Adrenal gland (tissue), 12 donors: ENCODE results near the gene ABCG1. TPM values are rescaled to one million over a fixed set of nuclear protein-coding genes. Genes with fewer than 3 reads are reported as not detected.
A peak's percentile ranks its signal among the peaks of the same experiment; 100 is the strongest.

ENCODE experiments used
- DNase-seq, 7 donors: peaks; one replicate each; pipeline ENCODE4 v3.0.0-alpha.2; 2019 to 2020
- H3K27ac ChIP-seq, 5 donors: fragments of 200-600 bp; sonication (generic) in 4 of 5; 1 replicate in 3 of 5; 2 replicates in 2 of 5; pipeline versions ENCODE4 v1.5.1 to v1.8.0; 2016 to 2020; ENCODE audit warnings: mild to moderate bottlenecking in 1 of 5
- H3K27me3 ChIP-seq: fragments of 200-600 bp; 2 replicates; pipeline ENCODE4 v1.8.0; 2021
- H3K36me3 ChIP-seq, 2 donors: fragments of 200-600 bp; replicated peaks in 1 of 2; 1 replicate in 1 of 2; 2 replicates in 1 of 2; pipeline versions ENCODE4 v1.5.1 to v1.8.0; 2018 to 2022
- H3K4me1 ChIP-seq, 2 donors: fragments of 200-600 bp; replicated peaks in 1 of 2; 1 replicate in 1 of 2; 2 replicates in 1 of 2; pipeline versions ENCODE4 v1.5.1 to v1.8.0; 2018 to 2021
- H3K4me3 ChIP-seq, 4 donors: fragments of 200-600 bp; sonication (generic) in 3 of 4; one replicate each; pipeline ENCODE4 v1.5.1; 2016 to 2018
- H3K9me3 ChIP-seq, 3 donors: fragments of 200-600 bp; sonication (generic) in 1 of 3; replicated peaks in 1 of 3; 1 replicate in 2 of 3; 2 replicates in 1 of 3; pipeline versions ENCODE4 v1.5.1 to v1.8.0; 2016 to 2021
- POLR2A ChIP-seq, 2 donors: fragments of 450-650 bp; IDR thresholded peaks; one replicate each; pipeline ENCODE4 v1.6.1; 2017; ENCODE audit warnings: antibody characterized with exemption in 2 of 2, mild to moderate bottlenecking in 2 of 2, moderate library complexity in 1 of 2
- WGBS, 4 donors: extraction: QIAGEN DNeasy Blood & Tissue Kit in 2 of 4; methylation state at CpG; one replicate each; pipeline versions ENCODE4 v1.1.5 to v1.1.7; 2013 to 2017; 5-methylcytosine and 5-hydroxymethylcytosine counted together
- intact Hi-C, 2 donors: fragments of 100-400 bp; cut with DNase I; formaldehyde crosslinking; loops; one replicate each; pipeline versions ENCODE4 v1.14.1 to v1.15.0; 2022 to 2023
- polyA plus RNA-seq, 3 donors: library from polyadenylated mRNA; stranded (reverse); fragments of 200-250 nt in 2 of 3; fragments of 350-450 nt in 1 of 3; fragmentation: Illumina TruSeq in 1 of 3; extraction: RNeasy Lipid Tissue Mini Kit (QIAGEN cat#74804) in 1 of 3; gene quantifications; one replicate each; pipeline ENCODE4 v1.2.3, GENCODE V29; 2013 to 2014
- total RNA-seq, 9 donors: library from RNA; depleted of rRNA in 4 of 9; stranded (reverse); fragments of >200 nt in 4 of 9; fragments of 120-200 nt in 1 of 9; fragmentation: NEBNext Ultra II Directional in 1 of 9; extraction: Animal tissue kit (Norgen Biotek cat#: 25700) in 1 of 9; gene quantifications; one replicate each; pipeline versions ENCODE4 v1.1.0 to v1.2.4, GENCODE V29; 2013 to 2023
- TF ChIP-seq, protein P1 (sequence below), 6 experiments: fragments of 450-650 bp in 4 of 6; fragments of 200-600 bp in 2 of 6; sonication (generic) in 1 of 6; IDR thresholded peaks; 1 replicate in 5 of 6; 2 replicates in 1 of 6; pipeline versions ENCODE4 v1.5.1 to v1.8.0; 2016 to 2021; ENCODE audit warnings: antibody characterized with exemption in 6 of 6, mild to moderate bottlenecking in 2 of 6, moderate library complexity in 1 of 6
- donor health status: healthy with polysubstance abuse.
- donor health status: Bipolar disorder and iron deficiency.
- donor health status: DM: yes; HTN: yes; CAD: no.
- donor health status: DM: no; HTN: no; CAD: no.
- donor health status: DM: no; HTN: no; CAD: no.
- donor health status: DM: yes; HTN: yes; CAD: no.

The ABCG1 gene
- total and polyA plus RNA-seq, 12 donors, result 23.2 to 136 (median 67.9) TPM

- intact Hi-C loops, result loop anchor here (5.0 to 10.0 kb wide), 2 partner anchors 40 to 58 kb away; no protein-coding TSS in a partner anchor
- Histone ChIP-seq H3K4me1 (peaks cover 17 to 22% of the 10 kb centered on the region in 2 donors), H3K9me3 (no peaks in the 10 kb centered on the region), H3K36me3 (no peaks in the 10 kb centered on the region), H3K27ac (no peak overlapping the region), H3K27me3 (no peaks in the 10 kb centered on the region), H3K4me3 (no peak overlapping the region)
- TF ChIP-seq, protein P1, sequence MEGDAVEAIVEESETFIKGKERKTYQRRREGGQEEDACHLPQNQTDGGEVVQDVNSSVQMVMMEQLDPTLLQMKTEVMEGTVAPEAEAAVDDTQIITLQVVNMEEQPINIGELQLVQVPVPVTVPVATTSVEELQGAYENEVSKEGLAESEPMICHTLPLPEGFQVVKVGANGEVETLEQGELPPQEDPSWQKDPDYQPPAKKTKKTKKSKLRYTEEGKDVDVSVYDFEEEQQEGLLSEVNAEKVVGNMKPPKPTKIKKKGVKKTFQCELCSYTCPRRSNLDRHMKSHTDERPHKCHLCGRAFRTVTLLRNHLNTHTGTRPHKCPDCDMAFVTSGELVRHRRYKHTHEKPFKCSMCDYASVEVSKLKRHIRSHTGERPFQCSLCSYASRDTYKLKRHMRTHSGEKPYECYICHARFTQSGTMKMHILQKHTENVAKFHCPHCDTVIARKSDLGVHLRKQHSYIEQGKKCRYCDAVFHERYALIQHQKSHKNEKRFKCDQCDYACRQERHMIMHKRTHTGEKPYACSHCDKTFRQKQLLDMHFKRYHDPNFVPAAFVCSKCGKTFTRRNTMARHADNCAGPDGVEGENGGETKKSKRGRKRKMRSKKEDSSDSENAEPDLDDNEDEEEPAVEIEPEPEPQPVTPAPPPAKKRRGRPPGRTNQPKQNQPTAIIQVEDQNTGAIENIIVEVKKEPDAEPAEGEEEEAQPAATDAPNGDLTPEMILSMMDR (IDR thresholded peaks at IDR 0.05), result no peak
- no peak for TF ChIP-seq POLR2A (IDR thresholded peaks at IDR 0.05)
- WGBS, 4 donors, result 94 to 97% (median 94%) methylated on average over 13 to 17 of the region's 17 CpGs
- peak in 2 of 7 donors; percentile 12 to 49 for DNase-seq
Observed at GRCh38 chr21:42216726-42217572, 2.0 kb upstream of the ABCG1 start.

DNA sequence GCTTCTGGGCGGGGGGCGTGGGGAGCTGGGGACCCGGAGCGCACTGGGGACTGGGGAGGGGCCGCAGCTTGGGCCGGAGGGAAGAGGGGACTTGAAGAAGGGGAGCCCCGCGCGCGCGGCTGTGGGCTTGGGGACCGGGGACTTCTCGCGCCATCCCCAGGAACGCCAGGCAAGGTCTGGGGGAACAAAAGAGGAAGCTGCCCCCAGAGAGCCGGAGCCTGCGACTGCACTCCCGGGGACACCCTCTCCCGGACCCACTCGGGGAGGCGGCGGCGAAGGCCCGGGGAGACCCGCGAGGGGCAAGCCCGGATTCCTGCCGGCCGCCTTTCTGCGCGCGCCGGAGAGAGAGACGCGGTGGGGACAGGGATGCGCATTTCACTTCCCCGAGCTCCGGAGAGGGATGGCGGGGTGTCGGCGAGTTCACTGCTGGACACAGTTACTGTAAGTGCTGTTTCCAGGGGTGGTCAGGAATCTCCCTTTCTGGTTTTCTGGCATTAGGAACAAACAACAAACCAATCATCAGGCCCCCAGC, 732 bp downstream of the ABCG1 start:
- H3K27me3 ChIP-seq, result no peaks in the 10 kb centered on the region
- TF ChIP-seq, protein P1 (IDR thresholded peaks at IDR 0.05), result no peak
- no peak for TF ChIP-seq POLR2A (IDR thresholded peaks at IDR 0.05)
- 0 to 1% (median 1%) methylated on average over 12 to 41 of the region's 41 CpGs for WGBS, 4 donors
- intact Hi-C loops, result loop anchor here (5.0 to 10.0 kb wide), 2 partner anchors 38 to 55 kb away; no protein-coding TSS in a partner anchor
- H3K4me1 ChIP-seq, result peaks cover 17 to 28% of the 10 kb centered on the region in 2 donors
- peak in 5 of 7 donors; percentile 40 to 60 (median 55) for DNase-seq
- no peaks in the 10 kb centered on the region for H3K36me3 ChIP-seq
- H3K4me3 ChIP-seq, result peak overlapping the region; percentile 56 to 89 (median 84)
- H3K27ac ChIP-seq, result peak overlapping the region; percentile 9 to 94 (median 88)
- H3K9me3 ChIP-seq, result no peaks in the 10 kb centered on the region

GRCh38 chr21:42220138-42220701, 1.3 kb downstream of the ABCG1 start:
- Histone ChIP-seq H3K4me1 (peaks cover 19 to 32% of the 10 kb centered on the region in 2 donors), H3K27me3 (no peaks in the 10 kb centered on the region), H3K27ac (peak overlapping the region; percentile 9 to 94 (median 88)), H3K9me3 (no peaks in the 10 kb centered on the region), H3K4me3 (peak overlapping the region; percentile 56 to 89 (median 84)), H3K36me3 (no peaks in the 10 kb centered on the region)
- 0 to 1% (median 1%) methylated on average over 26 of the region's 26 CpGs for WGBS, 4 donors
- intact Hi-C loops, result no loop called here
- peak; percentile 81 to 94 (median 85) for DNase-seq
- peak; percentile 10 to 82 for TF ChIP-seq POLR2A (IDR thresholded peaks at IDR 0.05)
- TF ChIP-seq, protein P1 (IDR thresholded peaks at IDR 0.05), result no peak
